ENCODE data around the gene SCART1.
"Not testable (repeated sequence)": the region's sequence is repeated elsewhere in the genome, so short reads cannot be mapped to it uniquely, and the experiment has no call there.

Gene SCART1
- total RNA-seq, result 18.0 to 42.5 reads per million in 2 donors

- DNase-seq, result no peak
Observed at GRCh38 chr10:133453516-133454203, at the start of gene SCART1. Gene SCART1, plus strand, starts transcription at chr10:133453945. Its CDS starts 53 bp downstream, at chr10:133453998.

- DNase-seq, result no peak
Observed at GRCh38 chr10:133405272-133405671, 48.5 kb upstream of the SCART1 start.

GRCh38 chr10:133405844-133406527 is 47.8 kb upstream of the SCART1 start:
- no peak for DNase-seq

- no peak for DNase-seq
Observed at GRCh38 chr10:133411523-133412380, 42.0 kb upstream of the SCART1 start.

GRCh38 chr10:133412381-133412711 is 41.4 kb upstream of the SCART1 start:
- DNase-seq, result no peak

- not testable (repeated sequence) for DNase-seq
Observed at GRCh38 chr10:133414401-133414800, 39.3 kb upstream of the SCART1 start.

- DNase-seq, result no peak
Observed at GRCh38 chr10:133415752-133416151, 38.0 kb upstream of the SCART1 start.

- DNase-seq, result no peak
Observed at GRCh38 chr10:133418289-133418993, 35.3 kb upstream of the SCART1 start.

- DNase-seq, result no peak
Observed at GRCh38 chr10:133419211-133419950, 34.4 kb upstream of the SCART1 start.

- DNase-seq, result no peak
Observed at GRCh38 chr10:133420028-133420427, 33.7 kb upstream of the SCART1 start.

- no peak for DNase-seq
Observed at GRCh38 chr10:133420579-133420978, 33.2 kb upstream of the SCART1 start.

GRCh38 chr10:133421336-133422222 is 32.2 kb upstream of the SCART1 start:
- DNase-seq, result no peak

- DNase-seq, result no peak
Observed at GRCh38 chr10:133422223-133422806, 31.4 kb upstream of the SCART1 start.

- DNase-seq, result no peak
Observed at GRCh38 chr10:133422807-133423771, 30.7 kb upstream of the SCART1 start.

- not testable (repeated sequence) for DNase-seq
Observed at GRCh38 chr10:133424102-133424501, 29.6 kb upstream of the SCART1 start.

- DNase-seq, result not testable (repeated sequence)
Observed at GRCh38 chr10:133424601-133425000, 29.1 kb upstream of the SCART1 start, which contains the start of gene SPRN. Gene SPRN, minus strand, starts transcription at chr10:133424625. Its CDS starts 944 bp downstream, at chr10:133423681.

GRCh38 chr10:133429571-133429970 is 24.2 kb upstream of the SCART1 start:
- DNase-seq, result not testable (repeated sequence)

GRCh38 chr10:133431888-133432613 is 21.7 kb upstream of the SCART1 start:
- DNase-seq, result not testable (repeated sequence)

Measured in activated gamma-delta T cell (primary cell).